GM23338 (cell line): Measurements from ENCODE around the gene ZNF823. TPM values are rescaled to one million over a fixed set of nuclear protein-coding genes. Genes with fewer than 3 reads are reported as not detected.

ENCODE experiments used
- ATAC-seq: fragments of 200-7000 bp; cut with Tn5 transposase; 3 replicates; pipeline ENCODE4 v1.9.1; 2020
- DNase-seq: peaks from one replicate; pipeline ENCODE4 v3.0.0-alpha.2; 2015; ENCODE audit warnings: low spot score
- H2AFZ ChIP-seq: fragments of 200-600 bp; sonication (generic); 2 replicates; pipeline ENCODE4 v1.8.0; 2016; ENCODE audit warnings: antibody characterized with exemption, mild to moderate bottlenecking, moderate library complexity
- H3F3A ChIP-seq: fragments of 200-600 bp; sonication (generic); replicated peaks from 2 replicates; pipeline ENCODE4 v1.8.0; 2017; ENCODE audit warnings: antibody characterized with exemption, mixed run types, low read depth
- H3K27ac ChIP-seq: fragments of 200-600 bp; sonication (generic); 2 replicates; pipeline ENCODE4 v1.6.1; 2016; ENCODE audit warnings: low read depth
- H3K27me3 ChIP-seq: fragments of 200-600 bp; sonication (generic); 2 replicates; pipeline ENCODE4 v1.8.0; 2016; ENCODE audit warnings: mild to moderate bottlenecking, mixed run types, moderate library complexity; ENCODE audit not compliant: insufficient read depth
- H3K36me3 ChIP-seq: fragments of 200-600 bp; sonication (generic); 2 replicates; pipeline ENCODE4 v1.8.0; 2016; ENCODE audit warnings: mild to moderate bottlenecking; ENCODE audit not compliant: insufficient read depth
- H3K4me1 ChIP-seq: fragments of 200-600 bp; sonication (generic); 2 replicates; pipeline ENCODE4 v1.8.0; 2016; ENCODE audit warnings: mild to moderate bottlenecking, moderate library complexity; ENCODE audit not compliant: insufficient read depth
- H3K4me2 ChIP-seq: fragments of 200-600 bp; sonication (generic); 2 replicates; pipeline ENCODE4 v1.7.1; 2017; ENCODE audit warnings: mixed run types
- H3K4me3 ChIP-seq: fragments of 200-600 bp; sonication (generic); 2 replicates; pipeline ENCODE4 v1.6.1; 2016; ENCODE audit warnings: mixed run types
- H3K79me2 ChIP-seq: fragments of 200-600 bp; sonication (generic); replicated peaks from 2 replicates; pipeline ENCODE4 v1.8.0; 2017; ENCODE audit warnings: mild to moderate bottlenecking; ENCODE audit not compliant: insufficient read depth
- H3K9me2 ChIP-seq: fragments of 200-600 bp; sonication (generic); 2 replicates; pipeline ENCODE4 v1.8.0; 2017; ENCODE audit not compliant: insufficient read depth
- H4K20me1 ChIP-seq: fragments of 200-600 bp; sonication (generic); replicated peaks from 2 replicates; pipeline ENCODE4 v1.8.0; 2017; ENCODE audit warnings: mild to moderate bottlenecking; ENCODE audit not compliant: insufficient read depth
- H3K27ac Mint-ChIP-seq: 2 replicates; pipeline ENCODE4 v1.8.0; 2020; ENCODE audit warnings: inconsistent platforms, mild to moderate bottlenecking, moderate library complexity, mixed read lengths
- H3K27me3 Mint-ChIP-seq: 3 replicates; pipeline ENCODE4 v1.8.0; 2022; ENCODE audit warnings: low read depth, mild to moderate bottlenecking, moderate library complexity, mixed read lengths, inconsistent platforms; ENCODE audit not compliant: insufficient read depth, poor library complexity
- H3K36me3 Mint-ChIP-seq: 3 replicates; pipeline ENCODE4 v1.8.0; 2021; ENCODE audit warnings: low read depth, mild to moderate bottlenecking, inconsistent platforms, moderate library complexity, mixed read lengths
- H3K4me1 Mint-ChIP-seq: 3 replicates; pipeline ENCODE4 v1.8.0; 2020; ENCODE audit warnings: mild to moderate bottlenecking, inconsistent platforms, mixed read lengths
- H3K4me3 Mint-ChIP-seq: 3 replicates; pipeline ENCODE4 v1.8.0; 2021; ENCODE audit warnings: moderate library complexity, mild to moderate bottlenecking, inconsistent platforms, mixed read lengths
- H3K9me3 Mint-ChIP-seq: 3 replicates; pipeline ENCODE4 v1.8.0; 2020; ENCODE audit warnings: moderate library complexity, mild to moderate bottlenecking, inconsistent platforms, mixed read lengths
- CREB1 ChIP-seq: fragments of 250-450 bp; sonication (Bioruptor Pico); IDR thresholded peaks from 2 replicates; pipeline ENCODE4 v1.5.0; 2020; ENCODE audit warnings: low read depth, mild to moderate bottlenecking, moderate library complexity
- JUNB ChIP-seq: IDR thresholded peaks from one replicate; pipeline ENCODE4 v1.6.1; 2016; ENCODE audit warnings: antibody characterized with exemption; ENCODE audit not compliant: unreplicated experiment
- POLR2AphosphoS5 ChIP-seq: IDR thresholded peaks from 2 replicates; pipeline ENCODE4 v1.6.1; 2016; ENCODE audit warnings: antibody characterized with exemption, low read depth
- STAT1 ChIP-seq: IDR thresholded peaks from one replicate; pipeline ENCODE4 v1.6.1; 2016; ENCODE audit warnings: antibody characterized with exemption; ENCODE audit not compliant: unreplicated experiment
- ZNF114 ChIP-seq: fragments of 250-450 bp; sonication (Bioruptor Pico); IDR thresholded peaks from 2 replicates; pipeline ENCODE4 v1.5.0; 2020; ENCODE audit warnings: mild to moderate bottlenecking, moderate library complexity
- polyA plus RNA-seq: library from polyadenylated mRNA; unstranded; fragments of >200 nt; fragmentation: Nextera tagmentation; extraction: Ambion mirVana; gene quantifications from 2 replicates; pipeline ENCODE4 v1.2.1, GENCODE V29; 2016
- total RNA-seq: library from RNA; depleted of rRNA; stranded (reverse); fragments of >200 nt; shearing (Covaris generic); gene quantifications from 2 replicates; pipeline ENCODE4 v1.2.3, GENCODE V29; 2014
- TF ChIP-seq, protein P1 (sequence below), 2 experiments: fragments of 200-600 bp in 1 of 2; sonication (generic) in 1 of 2; conservative IDR thresholded peaks; 2 replicates each; pipeline versions ENCODE4 v1.5.1 to v1.6.1; 2016 to 2017; ENCODE audit warnings: antibody characterized with exemption in 2 of 2, low read depth in 2 of 2, mild to moderate bottlenecking in 2 of 2, moderate library complexity in 1 of 2
- TF ChIP-seq, protein P2 (sequence below): IDR thresholded peaks from one replicate; pipeline ENCODE4 v1.6.1; 2018; ENCODE audit warnings: antibody characterized with exemption; ENCODE audit not compliant: unreplicated experiment

ZNF823 gene
- total and polyA plus RNA-seq, 2 experiments from 2014 or later = 1.3 to 3.0 TPM

DNA sequence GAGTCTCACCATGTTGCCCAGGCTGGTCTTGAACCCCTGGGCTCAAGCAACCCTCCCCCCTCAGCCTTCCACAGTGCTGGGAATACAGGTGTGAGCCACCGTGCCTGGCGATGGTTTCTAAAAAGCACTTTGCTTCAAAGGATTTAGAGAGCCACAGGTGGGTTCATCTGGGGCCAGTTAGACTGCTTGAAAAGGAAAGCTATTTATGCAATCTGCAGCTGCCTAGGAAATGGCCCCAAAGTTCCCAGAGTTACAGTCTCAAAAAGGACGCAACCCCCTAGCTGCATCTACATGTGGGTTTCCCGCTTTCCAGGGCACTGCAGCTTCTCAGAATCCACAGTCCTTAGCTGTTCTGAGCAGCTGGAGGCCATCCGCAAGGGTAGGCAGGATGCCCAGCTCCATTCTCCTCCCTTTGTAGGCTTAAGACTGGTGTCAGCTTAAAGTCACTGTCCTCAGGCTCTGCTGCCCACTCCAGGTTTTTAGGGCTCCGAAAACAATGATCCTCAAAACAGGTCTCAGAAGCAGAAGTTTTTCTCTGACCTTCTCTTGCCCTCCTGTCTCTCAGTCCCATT lies 41.4 kb downstream of the ZNF823 start:
- TF ChIP-seq, protein P1, sequence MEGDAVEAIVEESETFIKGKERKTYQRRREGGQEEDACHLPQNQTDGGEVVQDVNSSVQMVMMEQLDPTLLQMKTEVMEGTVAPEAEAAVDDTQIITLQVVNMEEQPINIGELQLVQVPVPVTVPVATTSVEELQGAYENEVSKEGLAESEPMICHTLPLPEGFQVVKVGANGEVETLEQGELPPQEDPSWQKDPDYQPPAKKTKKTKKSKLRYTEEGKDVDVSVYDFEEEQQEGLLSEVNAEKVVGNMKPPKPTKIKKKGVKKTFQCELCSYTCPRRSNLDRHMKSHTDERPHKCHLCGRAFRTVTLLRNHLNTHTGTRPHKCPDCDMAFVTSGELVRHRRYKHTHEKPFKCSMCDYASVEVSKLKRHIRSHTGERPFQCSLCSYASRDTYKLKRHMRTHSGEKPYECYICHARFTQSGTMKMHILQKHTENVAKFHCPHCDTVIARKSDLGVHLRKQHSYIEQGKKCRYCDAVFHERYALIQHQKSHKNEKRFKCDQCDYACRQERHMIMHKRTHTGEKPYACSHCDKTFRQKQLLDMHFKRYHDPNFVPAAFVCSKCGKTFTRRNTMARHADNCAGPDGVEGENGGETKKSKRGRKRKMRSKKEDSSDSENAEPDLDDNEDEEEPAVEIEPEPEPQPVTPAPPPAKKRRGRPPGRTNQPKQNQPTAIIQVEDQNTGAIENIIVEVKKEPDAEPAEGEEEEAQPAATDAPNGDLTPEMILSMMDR (conservative IDR thresholded peaks at IDR 0.05; ENCODE audit: low read depth in 2 of 2) = no peak
- TF ChIP-seq, protein P2, sequence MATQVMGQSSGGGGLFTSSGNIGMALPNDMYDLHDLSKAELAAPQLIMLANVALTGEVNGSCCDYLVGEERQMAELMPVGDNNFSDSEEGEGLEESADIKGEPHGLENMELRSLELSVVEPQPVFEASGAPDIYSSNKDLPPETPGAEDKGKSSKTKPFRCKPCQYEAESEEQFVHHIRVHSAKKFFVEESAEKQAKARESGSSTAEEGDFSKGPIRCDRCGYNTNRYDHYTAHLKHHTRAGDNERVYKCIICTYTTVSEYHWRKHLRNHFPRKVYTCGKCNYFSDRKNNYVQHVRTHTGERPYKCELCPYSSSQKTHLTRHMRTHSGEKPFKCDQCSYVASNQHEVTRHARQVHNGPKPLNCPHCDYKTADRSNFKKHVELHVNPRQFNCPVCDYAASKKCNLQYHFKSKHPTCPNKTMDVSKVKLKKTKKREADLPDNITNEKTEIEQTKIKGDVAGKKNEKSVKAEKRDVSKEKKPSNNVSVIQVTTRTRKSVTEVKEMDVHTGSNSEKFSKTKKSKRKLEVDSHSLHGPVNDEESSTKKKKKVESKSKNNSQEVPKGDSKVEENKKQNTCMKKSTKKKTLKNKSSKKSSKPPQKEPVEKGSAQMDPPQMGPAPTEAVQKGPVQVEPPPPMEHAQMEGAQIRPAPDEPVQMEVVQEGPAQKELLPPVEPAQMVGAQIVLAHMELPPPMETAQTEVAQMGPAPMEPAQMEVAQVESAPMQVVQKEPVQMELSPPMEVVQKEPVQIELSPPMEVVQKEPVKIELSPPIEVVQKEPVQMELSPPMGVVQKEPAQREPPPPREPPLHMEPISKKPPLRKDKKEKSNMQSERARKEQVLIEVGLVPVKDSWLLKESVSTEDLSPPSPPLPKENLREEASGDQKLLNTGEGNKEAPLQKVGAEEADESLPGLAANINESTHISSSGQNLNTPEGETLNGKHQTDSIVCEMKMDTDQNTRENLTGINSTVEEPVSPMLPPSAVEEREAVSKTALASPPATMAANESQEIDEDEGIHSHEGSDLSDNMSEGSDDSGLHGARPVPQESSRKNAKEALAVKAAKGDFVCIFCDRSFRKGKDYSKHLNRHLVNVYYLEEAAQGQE = no peak
- TF ChIP-seq JUNB (no peak), POLR2AphosphoS5 (no peak), STAT1 (no peak)
- no peaks in the 10 kb centered on the region; the same call in 1 of the 2 replicates for H4K20me1 ChIP-seq
- peaks cover 7% of the 10 kb centered on the region; the same call in 1 of the 2 replicates for H3K79me2 ChIP-seq
- no peak overlapping the region for H3K4me3 Mint-ChIP-seq
- ATAC-seq (no peak), DNase-seq (peak; percentile 49)
- H3K4me1 Mint-ChIP-seq = peaks cover 16% of the 10 kb centered on the region
- no peak overlapping the region for H3K27ac ChIP-seq
- H3F3A ChIP-seq = 0 out of 2 replicates have a peak, but pooled peaks cover 4% of the 10 kb centered on the region
- H3K4me3 ChIP-seq = no peak overlapping the region
- H3K9me3 Mint-ChIP-seq = peaks cover 18% of the 10 kb centered on the region
- H2AFZ ChIP-seq = 0 out of 2 replicates have a peak overlapping the region, but pooled peaks have one; percentile 28
- H3K27me3 Mint-ChIP-seq = peaks cover 14% of the 10 kb centered on the region
- peaks cover 12% of the 10 kb centered on the region for H3K4me1 ChIP-seq
- H3K4me2 ChIP-seq = no peak overlapping the region
- no peaks in the 10 kb centered on the region for H3K9me2 ChIP-seq
- no peaks in the 10 kb centered on the region; the same call in 1 of the 2 replicates for H3K27me3 ChIP-seq
- H3K36me3 Mint-ChIP-seq = peaks cover 8% of the 10 kb centered on the region; the same call in 2 of the 3 replicates
- no peaks in the 10 kb centered on the region; the same call in 1 of the 2 replicates for H3K36me3 ChIP-seq
- no peak overlapping the region for H3K27ac Mint-ChIP-seq

DNA sequence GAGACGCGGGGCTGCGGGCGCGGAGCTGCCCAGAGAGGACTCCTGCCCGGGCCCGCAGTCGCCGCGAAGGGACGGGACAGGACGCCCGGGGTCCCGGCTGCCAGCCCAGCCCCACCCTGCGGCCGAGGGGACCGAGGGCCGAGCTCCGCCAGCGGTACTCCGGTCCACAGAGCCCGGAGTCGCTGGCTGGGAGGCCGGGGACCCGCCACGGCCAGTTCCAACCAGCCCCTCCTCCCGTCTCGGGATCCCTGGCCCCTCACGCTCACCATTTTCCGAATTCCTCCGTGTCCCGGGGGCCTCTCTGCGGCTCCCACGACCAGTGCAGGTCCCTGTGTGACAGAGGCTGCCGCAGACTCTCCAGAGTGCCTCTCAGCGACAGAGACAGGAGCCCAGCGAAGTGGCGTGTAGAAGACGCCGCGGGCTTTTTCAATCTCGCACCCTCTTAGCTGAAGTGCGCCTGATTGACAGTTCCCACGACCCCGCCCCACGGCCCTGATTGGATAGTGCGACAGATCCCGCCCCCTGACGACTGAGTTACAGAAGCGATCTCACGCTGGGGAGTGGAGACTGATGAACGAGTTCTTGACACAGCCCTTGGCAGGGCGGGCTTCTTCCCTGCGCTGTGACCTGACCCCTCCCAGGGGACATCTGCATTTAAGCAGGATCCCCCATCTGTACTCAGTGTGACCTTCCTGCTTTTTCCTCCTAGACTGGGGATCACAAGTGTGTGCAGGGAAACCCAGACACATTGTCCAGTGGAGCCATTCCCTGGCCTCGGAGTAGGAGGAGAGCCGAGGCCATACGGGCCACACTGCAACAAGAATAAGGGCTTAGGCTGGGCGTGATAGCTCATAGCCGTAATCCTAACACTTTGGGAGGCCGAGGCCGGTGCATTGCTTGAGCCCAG lies 44.0 kb downstream of the ZNF823 start:
- Histone ChIP-seq H3K36me3 (no peaks in the 10 kb centered on the region; the same call in 1 of the 2 replicates), H3K79me2 (peaks cover 18% of the 10 kb centered on the region), H4K20me1 (no peaks in the 10 kb centered on the region; the same call in 1 of the 2 replicates), H3K27ac (no peak overlapping the region), H3K9me2 (no peaks in the 10 kb centered on the region; the same call in 1 of the 2 replicates), H3F3A (0 out of 2 replicates have a peak, but pooled peaks cover 4% of the 10 kb centered on the region), H3K4me2 (peak overlapping the region; percentile 85), H2AFZ (peak overlapping the region; percentile 99), H3K27me3 (no peaks in the 10 kb centered on the region; the same call in 1 of the 2 replicates), H3K4me3 (peak overlapping the region; percentile 98), H3K4me1 (peaks cover 12% of the 10 kb centered on the region)
- Mint-ChIP-seq H3K27me3 (peaks cover 16% of the 10 kb centered on the region), H3K27ac (peak overlapping the region; percentile 99), H3K36me3 (peaks cover 20% of the 10 kb centered on the region), H3K4me1 (peaks cover 19% of the 10 kb centered on the region), H3K9me3 (peaks cover 17% of the 10 kb centered on the region; the same call in 2 of the 3 replicates), H3K4me3 (peak overlapping the region; percentile 100)
- TF ChIP-seq POLR2AphosphoS5 (peak; percentile 92), ZNF114 (CRISPR knock-in tag) (no peak), CREB1 (CRISPR knock-in tag) (peak; percentile 62; the same call in 1 of the 2 replicates)
- DNase-seq = peak; percentile 99
- ATAC-seq = peak; percentile 88
